GM06990 (cell line): Measurements from ENCODE around the gene SULF2.

Experiments
- DNase-seq: peaks from one replicate; pipeline ENCODE4 v3.0.0-alpha.2; 2011; ENCODE audit not compliant: insufficient read length; ENCODE audit errors: extremely low read depth
- H3K27me3 ChIP-seq: replicated peaks from 2 replicates; pipeline ENCODE4 v1.6.0; 2011; ENCODE audit warnings: low read length; ENCODE audit not compliant: control insufficient read depth, insufficient read depth
- H3K36me3 ChIP-seq: 2 replicates; pipeline ENCODE4 v1.5.1; 2011; ENCODE audit warnings: low read length; ENCODE audit not compliant: control insufficient read depth, insufficient read depth
- H3K4me3 ChIP-seq: replicated peaks from 2 replicates; pipeline ENCODE4 v1.5.1; 2011; ENCODE audit warnings: low read depth, mild to moderate bottlenecking, control low read depth, low read length
- TF ChIP-seq, protein P1 (sequence below): IDR thresholded peaks from 2 replicates; pipeline ENCODE4 v1.5.1; 2011; ENCODE audit warnings: low read length, control low read depth, mild to moderate bottlenecking, inconsistent platforms; ENCODE audit not compliant: insufficient read depth, poor library complexity, severe bottlenecking

Gene SULF2

DNA sequence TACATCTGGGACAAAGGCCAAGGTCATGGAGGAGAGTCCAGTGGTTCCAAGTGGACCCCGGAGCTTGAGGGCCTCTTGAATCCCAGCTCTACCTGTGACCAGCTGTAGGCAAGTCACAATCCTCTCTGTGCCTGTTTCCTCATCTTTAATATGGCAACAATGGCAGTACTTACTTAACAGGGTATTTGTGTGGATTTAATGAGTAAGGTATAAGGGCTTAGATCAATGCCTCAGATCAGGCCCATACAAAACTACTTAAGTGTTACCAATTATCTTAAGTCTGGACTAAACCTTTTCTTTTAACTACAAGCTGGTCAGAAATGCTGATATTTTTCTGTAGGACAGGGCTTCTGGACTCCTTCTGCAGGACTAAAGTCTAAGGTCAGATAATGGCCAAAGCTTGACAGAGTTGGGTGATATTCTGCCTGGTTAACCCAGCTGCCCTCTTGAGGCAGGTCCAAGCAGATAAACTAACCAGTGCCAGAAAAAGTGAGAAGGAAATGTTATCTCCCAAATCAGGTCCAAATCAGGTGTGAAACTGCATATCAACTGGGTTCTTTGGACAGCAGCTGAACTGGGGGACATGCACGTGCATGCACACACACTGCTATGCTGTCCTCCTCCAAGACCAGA, 2.2 kb downstream of the SULF2 start:
- H3K27me3 ChIP-seq, result no peaks in the 10 kb centered on the region; the same call in 1 of the 2 replicates
- TF ChIP-seq, protein P1, sequence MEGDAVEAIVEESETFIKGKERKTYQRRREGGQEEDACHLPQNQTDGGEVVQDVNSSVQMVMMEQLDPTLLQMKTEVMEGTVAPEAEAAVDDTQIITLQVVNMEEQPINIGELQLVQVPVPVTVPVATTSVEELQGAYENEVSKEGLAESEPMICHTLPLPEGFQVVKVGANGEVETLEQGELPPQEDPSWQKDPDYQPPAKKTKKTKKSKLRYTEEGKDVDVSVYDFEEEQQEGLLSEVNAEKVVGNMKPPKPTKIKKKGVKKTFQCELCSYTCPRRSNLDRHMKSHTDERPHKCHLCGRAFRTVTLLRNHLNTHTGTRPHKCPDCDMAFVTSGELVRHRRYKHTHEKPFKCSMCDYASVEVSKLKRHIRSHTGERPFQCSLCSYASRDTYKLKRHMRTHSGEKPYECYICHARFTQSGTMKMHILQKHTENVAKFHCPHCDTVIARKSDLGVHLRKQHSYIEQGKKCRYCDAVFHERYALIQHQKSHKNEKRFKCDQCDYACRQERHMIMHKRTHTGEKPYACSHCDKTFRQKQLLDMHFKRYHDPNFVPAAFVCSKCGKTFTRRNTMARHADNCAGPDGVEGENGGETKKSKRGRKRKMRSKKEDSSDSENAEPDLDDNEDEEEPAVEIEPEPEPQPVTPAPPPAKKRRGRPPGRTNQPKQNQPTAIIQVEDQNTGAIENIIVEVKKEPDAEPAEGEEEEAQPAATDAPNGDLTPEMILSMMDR, result peak; percentile 12
- H3K36me3 ChIP-seq, result no peaks in the 10 kb centered on the region; the same call in 1 of the 2 replicates
- DNase-seq, result no peak
- H3K4me3 ChIP-seq, result no peak overlapping the region

DNA sequence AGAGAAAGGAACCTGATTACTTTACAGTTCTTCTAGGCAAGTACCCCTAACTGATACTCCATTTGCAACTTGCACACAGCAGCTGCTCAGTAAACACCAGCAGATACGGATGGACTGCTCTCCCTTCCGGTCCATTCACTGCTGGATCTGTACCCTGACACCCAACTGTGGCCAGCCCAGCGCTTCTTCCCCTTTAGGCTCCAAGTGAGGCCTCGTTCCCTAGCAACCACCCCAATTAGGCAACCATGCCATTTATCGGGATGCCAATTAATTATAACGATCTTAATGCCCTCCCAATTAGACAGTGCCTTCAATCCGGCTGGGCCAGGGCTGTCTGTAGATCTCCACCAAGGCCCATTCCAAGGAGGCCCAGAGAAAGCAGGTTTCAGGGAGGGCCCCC, 3.2 kb downstream of the SULF2 start:
- no peaks in the 10 kb centered on the region; the same call in 1 of the 2 replicates for H3K36me3 ChIP-seq
- no peaks in the 10 kb centered on the region; the same call in 1 of the 2 replicates for H3K27me3 ChIP-seq
- no peak overlapping the region for H3K4me3 ChIP-seq
- no peak for DNase-seq
- TF ChIP-seq, protein P1, result no peak

DNA sequence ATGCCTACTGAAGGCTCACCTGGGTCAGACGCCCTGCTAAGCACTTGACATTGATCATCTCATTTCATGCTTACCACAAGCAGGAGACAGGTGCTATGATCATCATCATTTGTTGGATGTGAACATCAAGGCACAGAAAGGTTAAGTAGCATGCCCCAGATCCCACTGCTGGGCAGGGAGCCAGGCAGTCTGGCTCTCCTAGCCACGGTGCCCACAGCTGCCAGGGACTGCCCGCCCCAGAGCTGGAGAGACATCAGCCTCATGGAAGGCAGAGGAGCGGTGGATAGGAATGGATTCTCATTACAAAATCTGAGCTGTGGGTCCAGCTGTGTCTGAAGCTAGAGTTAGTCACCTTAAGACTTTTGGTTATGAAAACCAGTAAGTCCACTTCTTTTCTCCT, 3.6 kb downstream of the SULF2 start:
- Histone ChIP-seq H3K4me3 (no peak overlapping the region), H3K36me3 (no peaks in the 10 kb centered on the region; the same call in 1 of the 2 replicates), H3K27me3 (no peaks in the 10 kb centered on the region; the same call in 1 of the 2 replicates)
- DNase-seq, result no peak
- TF ChIP-seq, protein P1, result no peak

DNA sequence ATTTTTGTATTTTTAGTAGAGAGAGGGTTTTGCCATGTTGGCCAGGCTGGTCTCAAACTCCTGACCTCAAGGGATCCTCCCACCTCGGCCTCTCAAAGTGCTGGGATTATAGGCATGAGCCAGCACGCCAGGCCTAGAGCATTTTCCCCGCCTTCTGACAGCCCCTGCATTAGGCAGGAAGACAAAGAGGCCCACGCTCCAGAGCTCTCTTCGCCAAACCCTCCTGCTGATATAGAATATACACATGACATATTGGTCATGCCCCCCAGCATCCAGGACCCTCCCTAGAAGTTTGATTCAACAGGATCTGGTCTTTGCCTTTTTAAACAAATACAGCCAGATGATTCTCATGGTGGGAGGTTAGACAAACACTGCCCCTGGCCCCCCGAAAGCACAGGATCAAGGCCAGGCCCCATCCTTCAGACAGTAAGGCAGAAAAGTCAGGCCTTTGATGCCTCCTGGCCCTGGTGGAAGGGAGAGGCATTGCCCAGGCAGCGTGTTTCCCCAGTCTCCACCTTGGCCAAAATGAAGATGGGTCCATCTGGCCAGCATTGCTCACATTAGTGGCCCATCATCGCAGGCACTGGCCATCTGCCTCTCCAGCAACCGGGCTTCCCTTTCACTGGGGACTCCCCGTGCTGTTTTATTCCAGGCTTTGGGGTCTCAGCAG, 4.4 kb downstream of the SULF2 start:
- TF ChIP-seq, protein P1, result no peak
- no peaks in the 10 kb centered on the region; the same call in 1 of the 2 replicates for H3K36me3 ChIP-seq
- DNase-seq, result no peak
- no peaks in the 10 kb centered on the region; the same call in 1 of the 2 replicates for H3K27me3 ChIP-seq
- H3K4me3 ChIP-seq, result no peak overlapping the region

DNA sequence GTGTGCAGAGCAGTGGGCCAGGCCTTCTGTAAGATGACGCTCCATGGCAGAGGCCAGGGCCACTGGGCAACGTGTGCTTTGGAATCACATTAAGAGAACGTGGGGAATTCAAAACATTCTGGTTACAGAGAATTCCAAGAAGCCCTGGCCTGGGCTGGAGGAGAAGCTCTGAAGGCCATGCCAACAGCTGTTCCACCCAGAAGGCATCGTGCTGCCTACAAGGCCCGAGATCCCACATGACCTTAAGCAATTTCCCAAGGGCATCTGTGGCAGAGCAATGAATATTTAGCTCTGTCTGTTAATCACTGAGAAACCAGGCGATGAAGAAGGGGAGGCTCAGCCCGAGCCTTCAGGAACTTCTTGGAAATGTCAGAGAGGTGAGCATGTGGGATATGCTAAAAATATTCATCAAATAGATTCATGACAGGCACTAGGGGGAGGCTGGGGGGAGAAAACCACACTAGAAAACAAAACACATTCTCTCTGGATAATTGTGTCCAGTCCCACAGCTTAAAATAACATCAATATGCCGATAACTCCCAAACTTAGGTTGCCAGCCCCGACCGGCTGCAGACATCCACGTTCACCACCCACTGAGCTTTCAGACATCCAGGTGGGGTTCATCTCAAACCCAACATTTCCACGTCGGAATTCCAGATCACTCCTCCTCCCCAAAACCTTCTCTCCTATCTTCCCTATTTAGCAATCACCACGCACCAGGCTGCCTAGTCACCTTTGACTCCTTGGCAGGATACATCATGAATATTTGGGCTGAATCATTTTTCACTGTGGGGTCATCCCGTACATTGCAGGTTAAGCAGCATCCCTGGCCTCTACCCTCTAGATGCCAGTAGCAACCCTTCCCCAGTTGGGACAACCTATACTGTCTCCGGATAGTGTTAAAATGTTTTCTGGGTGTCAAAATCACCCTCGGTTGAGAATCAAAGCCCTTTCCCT, 6.6 kb downstream of the SULF2 start:
- TF ChIP-seq, protein P1, result no peak
- Histone ChIP-seq H3K36me3 (no peaks in the 10 kb centered on the region; the same call in 1 of the 2 replicates), H3K4me3 (no peak overlapping the region), H3K27me3 (no peaks in the 10 kb centered on the region)
- DNase-seq, result no peak
